ENCODE measurements around the gene PLA2R1.

Gene PLA2R1

DNA sequence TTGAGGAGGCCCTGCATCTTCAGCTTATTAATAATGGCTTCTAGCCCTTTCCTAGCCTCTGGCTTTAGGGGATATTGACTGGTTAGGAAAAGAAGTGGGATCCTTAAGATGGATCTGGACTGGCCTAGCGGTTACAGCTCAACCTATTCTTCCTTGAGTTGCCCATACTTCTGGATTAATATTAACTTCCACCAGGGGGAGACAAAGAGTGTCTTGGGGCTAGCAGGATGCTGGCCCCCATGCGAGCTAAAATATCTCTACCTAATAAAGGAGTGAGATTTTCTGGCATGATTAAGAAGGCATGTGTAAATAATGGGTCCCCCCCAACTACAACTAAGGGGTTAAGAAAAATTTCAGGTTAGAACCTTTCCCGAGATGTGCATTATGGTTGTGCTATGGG is 23.2 kb upstream of the PLA2R1 start:
- H3K4me3 ChIP-seq (ENCODE audit: low read length), result no peak overlapping the region
- no peak overlapping the region for H3K9ac ChIP-seq (ENCODE audit: low read length)
- no peaks in the 10 kb centered on the region for H3K36me3 ChIP-seq (ENCODE audit: control insufficient read depth, insufficient read depth, low read length)
- no peaks in the 10 kb centered on the region for H3K4me1 ChIP-seq (ENCODE audit: control insufficient read depth, insufficient read depth, low read length)
- no peak overlapping the region for H3K27ac ChIP-seq (ENCODE audit: low read depth, low read length)
- H3K27me3 ChIP-seq (ENCODE audit: control insufficient read depth, insufficient read depth, low read length), result no peaks in the 10 kb centered on the region

DNA sequence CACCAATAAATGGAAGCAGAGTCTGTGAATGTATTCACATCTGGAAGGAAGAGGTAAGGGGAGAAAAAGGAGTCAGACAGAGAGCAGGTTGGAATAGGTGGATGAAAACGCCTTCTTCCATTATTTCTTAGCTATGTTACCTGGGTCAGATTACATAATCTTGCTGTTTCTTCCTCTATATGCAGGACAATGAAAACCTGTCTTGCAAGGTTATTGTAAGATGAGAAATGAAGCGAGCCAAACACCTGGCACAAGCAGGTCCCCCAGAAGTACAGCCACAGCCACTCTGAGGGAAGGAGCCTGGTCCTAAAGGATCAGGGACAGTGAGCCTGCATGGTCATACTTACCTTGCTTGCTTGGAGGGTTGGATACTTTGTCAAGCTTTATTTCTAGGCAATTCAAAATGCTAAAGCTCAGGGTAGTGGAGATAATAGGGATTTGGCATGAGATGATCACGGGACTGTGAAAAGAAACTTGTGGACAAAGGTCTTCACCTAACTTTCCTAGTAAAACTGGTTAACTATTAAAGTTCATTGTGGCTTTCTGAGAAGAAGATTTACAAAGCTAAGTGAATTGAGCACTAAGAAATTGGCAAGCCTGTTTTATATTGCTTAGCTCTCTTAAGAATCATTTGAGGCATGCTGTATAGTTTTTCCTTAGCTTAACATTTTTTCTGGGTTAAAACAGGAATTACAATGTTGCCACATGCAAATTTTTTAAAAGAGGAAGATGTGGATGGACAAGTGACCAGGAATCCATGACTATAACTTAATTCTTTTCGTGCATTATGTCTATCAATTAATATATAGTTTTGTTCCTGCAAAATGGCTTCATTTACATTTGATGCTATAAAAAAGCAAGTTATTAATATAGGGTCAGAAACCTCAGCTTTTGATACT is 15.7 kb upstream of the PLA2R1 start:
- Histone ChIP-seq H3K36me3 (ENCODE audit: control insufficient read depth, insufficient read depth, low read length) (no peaks in the 10 kb centered on the region), H3K27me3 (ENCODE audit: control insufficient read depth, insufficient read depth, low read length) (no peaks in the 10 kb centered on the region), H3K4me3 (ENCODE audit: low read length) (no peak overlapping the region), H3K27ac (ENCODE audit: low read depth, low read length) (no peak overlapping the region), H3K9ac (ENCODE audit: low read length) (no peak overlapping the region), H3K4me1 (ENCODE audit: control insufficient read depth, insufficient read depth, low read length) (no peaks in the 10 kb centered on the region)

DNA sequence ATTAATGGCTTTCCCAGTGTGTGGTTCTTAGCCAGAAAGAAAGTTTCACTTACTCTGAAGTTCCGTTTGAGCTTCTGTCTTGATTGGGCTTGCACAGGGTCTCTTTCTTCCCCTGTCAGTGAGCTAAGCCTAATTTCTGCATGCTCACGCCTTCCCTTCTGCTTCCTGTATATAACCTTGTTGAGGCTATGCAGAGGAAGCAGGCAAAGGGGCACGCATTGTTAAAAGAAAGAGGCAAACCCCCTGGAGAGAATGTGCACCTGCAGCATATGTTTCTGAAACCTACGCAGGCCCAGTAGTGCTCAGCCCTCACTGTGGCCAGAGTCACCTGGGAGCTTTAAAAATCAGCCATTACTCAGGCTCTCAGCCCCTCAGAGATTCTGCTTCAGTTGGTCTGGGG is 14.5 kb upstream of the PLA2R1 start:
- Histone ChIP-seq H3K27ac (ENCODE audit: low read depth, low read length) (no peak overlapping the region), H3K36me3 (ENCODE audit: control insufficient read depth, insufficient read depth, low read length) (no peaks in the 10 kb centered on the region), H3K4me3 (ENCODE audit: low read length) (no peak overlapping the region), H3K4me1 (ENCODE audit: control insufficient read depth, insufficient read depth, low read length) (no peaks in the 10 kb centered on the region), H3K27me3 (ENCODE audit: control insufficient read depth, insufficient read depth, low read length) (no peaks in the 10 kb centered on the region), H3K9ac (ENCODE audit: low read length) (no peak overlapping the region)

DNA sequence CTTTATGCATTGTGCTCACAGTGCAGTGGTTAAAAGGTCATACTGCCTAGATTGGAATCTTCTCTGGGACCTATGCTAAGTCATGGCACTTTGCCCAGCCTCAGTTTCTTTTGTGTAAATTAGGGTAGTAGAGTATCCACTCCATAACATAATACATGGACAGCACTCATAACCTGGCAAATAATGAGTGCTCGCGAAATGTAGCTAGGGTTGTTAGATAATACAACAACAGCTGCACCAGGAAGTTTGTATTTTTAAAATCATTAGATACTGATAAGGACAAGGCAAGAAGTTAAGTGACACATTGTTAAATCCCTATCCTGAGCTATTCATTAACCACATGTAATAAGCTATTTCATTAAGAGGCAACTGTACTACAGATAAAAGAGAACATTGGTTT is 13.8 kb upstream of the PLA2R1 start:
- Histone ChIP-seq H3K4me1 (ENCODE audit: control insufficient read depth, insufficient read depth, low read length) (no peaks in the 10 kb centered on the region), H3K27ac (ENCODE audit: low read depth, low read length) (no peak overlapping the region), H3K27me3 (ENCODE audit: control insufficient read depth, insufficient read depth, low read length) (no peaks in the 10 kb centered on the region), H3K36me3 (ENCODE audit: control insufficient read depth, insufficient read depth, low read length) (no peaks in the 10 kb centered on the region), H3K9ac (ENCODE audit: low read length) (no peak overlapping the region), H3K4me3 (ENCODE audit: low read length) (no peak overlapping the region)

DNA sequence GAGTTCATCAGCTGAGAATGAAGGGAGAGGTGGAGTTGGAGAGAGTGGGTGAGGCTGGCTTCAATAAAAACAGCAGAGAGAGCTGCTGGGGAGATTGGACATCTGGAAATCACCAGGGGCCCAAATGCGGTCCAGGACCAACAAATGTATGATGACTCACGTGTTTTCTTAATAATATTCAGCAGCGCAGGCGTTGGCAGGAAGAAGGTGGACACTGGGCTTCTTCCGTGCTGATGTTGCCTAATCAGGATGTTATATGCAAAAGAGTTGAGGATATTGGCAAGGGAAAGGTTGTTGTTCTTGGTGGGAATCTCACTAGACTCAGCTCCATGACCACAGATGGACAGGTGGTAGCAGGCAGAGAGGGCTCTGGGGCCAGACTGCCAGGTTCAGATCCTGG is 12.8 kb upstream of the PLA2R1 start:
- Histone ChIP-seq H3K9ac (ENCODE audit: low read length) (no peak overlapping the region), H3K27ac (ENCODE audit: low read depth, low read length) (no peak overlapping the region), H3K36me3 (ENCODE audit: control insufficient read depth, insufficient read depth, low read length) (no peaks in the 10 kb centered on the region), H3K4me1 (ENCODE audit: control insufficient read depth, insufficient read depth, low read length) (no peaks in the 10 kb centered on the region), H3K27me3 (ENCODE audit: control insufficient read depth, insufficient read depth, low read length) (no peaks in the 10 kb centered on the region), H3K4me3 (ENCODE audit: low read length) (no peak overlapping the region)

DNA sequence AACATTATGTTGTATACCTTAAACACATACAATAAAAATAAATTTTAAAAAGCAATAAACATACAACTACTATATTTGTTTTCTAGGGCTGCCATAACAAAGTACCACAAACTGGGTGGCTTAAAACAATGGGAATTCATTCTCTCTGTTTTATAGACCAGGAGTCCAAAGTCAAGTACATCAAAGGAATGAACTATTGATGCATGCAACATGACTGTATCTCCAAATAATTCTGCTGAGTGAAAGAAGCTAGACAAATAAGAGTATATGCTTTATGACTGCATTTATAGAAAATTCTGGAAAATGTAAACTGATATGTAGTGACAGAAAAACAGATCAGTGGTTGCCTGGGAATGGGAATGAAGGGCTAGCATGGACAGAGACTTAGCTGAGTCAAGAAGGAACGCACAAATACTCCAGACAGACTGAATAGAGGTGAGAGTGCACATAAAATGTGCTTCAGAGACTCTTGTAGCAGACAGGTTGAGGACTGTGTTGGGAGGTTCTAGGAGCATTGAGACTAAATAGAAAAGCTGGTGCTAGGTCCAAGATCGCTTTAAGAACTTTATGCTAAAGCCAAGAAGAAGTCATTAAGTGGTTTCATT is 11.0 kb upstream of the PLA2R1 start:
- Histone ChIP-seq H3K4me1 (ENCODE audit: control insufficient read depth, insufficient read depth, low read length) (no peaks in the 10 kb centered on the region), H3K27me3 (ENCODE audit: control insufficient read depth, insufficient read depth, low read length) (no peaks in the 10 kb centered on the region), H3K9ac (ENCODE audit: low read length) (no peak overlapping the region), H3K4me3 (ENCODE audit: low read length) (no peak overlapping the region), H3K36me3 (ENCODE audit: control insufficient read depth, insufficient read depth, low read length) (no peaks in the 10 kb centered on the region), H3K27ac (ENCODE audit: low read depth, low read length) (no peak overlapping the region)

DNA sequence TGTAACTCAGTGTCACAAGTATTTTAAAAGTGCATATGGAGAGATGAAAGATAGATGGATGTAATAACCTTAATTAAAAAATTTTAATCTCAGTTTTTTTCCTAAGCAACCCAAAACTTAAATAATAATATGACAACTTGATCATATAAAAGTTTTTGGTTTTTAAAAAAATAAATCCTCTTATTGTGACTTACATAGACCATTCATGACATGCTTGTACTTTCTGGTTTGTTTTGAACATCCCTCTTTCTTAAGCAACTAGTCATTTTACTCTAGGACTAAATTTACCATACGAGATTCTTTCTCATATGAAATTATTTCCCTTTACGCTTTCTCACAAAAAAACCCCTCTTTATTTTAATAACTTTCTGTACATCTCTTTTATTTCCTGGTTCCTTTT is 6.5 kb upstream of the PLA2R1 start:
- Histone ChIP-seq H3K36me3 (ENCODE audit: control insufficient read depth, insufficient read depth, low read length) (no peaks in the 10 kb centered on the region), H3K4me1 (ENCODE audit: control insufficient read depth, insufficient read depth, low read length) (no peaks in the 10 kb centered on the region), H3K27ac (ENCODE audit: low read depth, low read length) (no peak overlapping the region), H3K9ac (ENCODE audit: low read length) (no peak overlapping the region), H3K4me3 (ENCODE audit: low read length) (no peak overlapping the region), H3K27me3 (ENCODE audit: control insufficient read depth, insufficient read depth, low read length) (no peaks in the 10 kb centered on the region)

DNA sequence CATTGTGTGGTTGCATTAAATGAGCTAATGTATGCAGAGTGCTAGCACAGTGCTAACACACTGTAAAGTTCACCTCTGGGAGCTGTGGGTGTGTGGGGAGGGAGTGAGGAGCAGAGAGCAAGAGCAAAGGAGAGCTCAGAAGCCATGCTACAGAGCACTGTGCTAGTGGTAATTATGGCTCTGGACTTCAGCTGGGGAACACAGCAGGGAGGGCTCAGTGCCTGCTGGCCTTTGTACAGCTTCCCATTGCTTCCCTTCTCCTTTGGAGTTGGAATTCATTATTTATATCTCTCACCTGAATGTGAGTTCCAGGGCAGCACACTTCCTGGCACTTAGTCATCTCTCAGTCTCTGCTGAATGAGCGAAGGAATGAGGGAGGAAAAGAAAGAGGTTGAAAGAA is 2.5 kb upstream of the PLA2R1 start:
- no peaks in the 10 kb centered on the region for H3K27me3 ChIP-seq (ENCODE audit: control insufficient read depth, insufficient read depth, low read length)
- no peak overlapping the region for H3K9ac ChIP-seq (ENCODE audit: low read length)
- no peak overlapping the region for H3K4me3 ChIP-seq (ENCODE audit: low read length)
- no peaks in the 10 kb centered on the region for H3K36me3 ChIP-seq (ENCODE audit: control insufficient read depth, insufficient read depth, low read length)
- H3K27ac ChIP-seq (ENCODE audit: low read depth, low read length), result no peak overlapping the region
- H3K4me1 ChIP-seq (ENCODE audit: control insufficient read depth, insufficient read depth, low read length), result peaks cover 5% of the 10 kb centered on the region

DNA sequence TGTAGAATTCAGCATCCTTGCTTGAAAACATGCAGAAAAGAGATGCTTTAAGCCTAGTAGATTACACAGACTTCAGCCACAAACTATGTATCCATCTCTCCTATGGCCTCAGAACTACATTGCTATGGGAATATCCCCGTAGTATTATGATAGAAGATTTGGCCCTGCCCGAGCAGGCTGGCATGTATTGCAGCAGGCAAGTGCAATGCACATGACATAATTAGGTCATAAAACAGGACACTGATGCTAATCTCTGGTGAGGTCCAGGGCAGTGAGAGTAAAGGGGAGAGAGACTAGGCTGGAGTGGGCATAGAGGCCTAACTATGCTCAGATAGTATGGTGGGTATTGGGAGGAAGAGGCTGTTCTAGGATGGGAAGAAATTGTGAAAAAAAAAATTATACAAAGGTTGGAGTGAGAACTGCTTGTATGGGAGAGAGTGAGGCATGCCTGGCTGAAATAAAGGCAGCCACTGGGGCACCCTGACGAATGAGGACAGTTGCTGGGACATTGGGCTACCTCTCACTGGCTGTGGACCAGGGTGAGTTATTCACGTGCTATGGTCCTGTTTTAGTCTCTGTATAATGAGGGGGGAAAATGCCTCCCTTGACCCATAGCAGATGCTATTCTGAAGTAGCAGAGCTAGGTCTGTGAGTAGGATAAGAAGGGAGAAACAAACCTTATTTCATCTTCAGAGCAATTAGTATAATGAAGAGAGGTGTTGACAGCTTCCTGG is 1.6 kb upstream of the PLA2R1 start:
- Histone ChIP-seq H3K4me3 (ENCODE audit: low read length) (no peak overlapping the region), H3K9ac (ENCODE audit: low read length) (no peak overlapping the region), H3K27ac (ENCODE audit: low read depth, low read length) (no peak overlapping the region), H3K4me1 (ENCODE audit: control insufficient read depth, insufficient read depth, low read length) (peaks cover 5% of the 10 kb centered on the region), H3K36me3 (ENCODE audit: control insufficient read depth, insufficient read depth, low read length) (no peaks in the 10 kb centered on the region), H3K27me3 (ENCODE audit: control insufficient read depth, insufficient read depth, low read length) (no peaks in the 10 kb centered on the region)

DNA sequence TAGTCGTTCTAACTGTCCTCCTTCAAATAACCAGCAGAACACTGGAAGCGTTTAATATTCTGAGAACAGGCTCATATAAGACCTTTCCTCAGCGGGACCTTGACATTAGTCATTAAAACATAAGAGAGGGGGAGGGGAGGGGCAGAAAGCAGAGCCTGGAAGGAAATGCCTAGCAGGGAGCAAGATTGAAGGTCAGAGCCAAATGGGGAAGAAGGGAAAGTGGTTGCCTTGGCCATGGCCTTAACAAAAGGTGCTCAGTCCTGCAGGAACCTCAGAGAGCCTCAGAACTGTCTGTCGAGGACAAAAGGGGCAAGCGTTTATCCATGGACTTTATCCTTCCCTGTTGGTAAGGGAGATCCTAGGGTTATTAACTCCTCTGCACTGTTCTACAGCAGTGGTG is 856 bp upstream of the PLA2R1 start:
- H3K27ac ChIP-seq (ENCODE audit: low read depth, low read length), result peak overlapping the region; percentile 11
- H3K27me3 ChIP-seq (ENCODE audit: control insufficient read depth, insufficient read depth, low read length), result no peaks in the 10 kb centered on the region
- peaks cover 5% of the 10 kb centered on the region for H3K4me1 ChIP-seq (ENCODE audit: control insufficient read depth, insufficient read depth, low read length)
- no peaks in the 10 kb centered on the region for H3K36me3 ChIP-seq (ENCODE audit: control insufficient read depth, insufficient read depth, low read length)
- no peak overlapping the region for H3K4me3 ChIP-seq (ENCODE audit: low read length)
- no peak overlapping the region for H3K9ac ChIP-seq (ENCODE audit: low read length)

DNA sequence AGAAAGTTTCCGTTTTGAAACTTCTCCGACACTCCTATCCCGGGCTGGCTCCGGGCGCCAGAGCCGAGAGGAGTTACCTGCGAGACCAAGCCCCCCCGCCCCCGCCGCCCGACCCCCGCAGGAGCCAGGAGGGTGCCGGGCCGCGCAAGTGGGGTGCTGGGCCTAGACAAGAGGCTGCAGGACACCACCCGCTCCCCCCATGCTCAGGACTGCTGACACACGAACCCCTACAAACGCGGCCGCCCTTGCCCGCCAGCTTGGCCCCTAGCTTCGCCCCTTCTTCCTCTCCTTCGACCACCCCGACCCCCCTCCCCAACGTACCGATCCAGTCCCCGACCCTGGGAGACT is 497 bp downstream of the PLA2R1 start:
- Histone ChIP-seq H3K4me3 (ENCODE audit: low read length) (peak overlapping the region; percentile 76), H3K36me3 (ENCODE audit: control insufficient read depth, insufficient read depth, low read length) (no peaks in the 10 kb centered on the region), H3K9ac (ENCODE audit: low read length) (no peak overlapping the region), H3K4me1 (ENCODE audit: control insufficient read depth, insufficient read depth, low read length) (peaks cover 5% of the 10 kb centered on the region), H3K27me3 (ENCODE audit: control insufficient read depth, insufficient read depth, low read length) (no peaks in the 10 kb centered on the region), H3K27ac (ENCODE audit: low read depth, low read length) (peak overlapping the region; percentile 11)

DNA sequence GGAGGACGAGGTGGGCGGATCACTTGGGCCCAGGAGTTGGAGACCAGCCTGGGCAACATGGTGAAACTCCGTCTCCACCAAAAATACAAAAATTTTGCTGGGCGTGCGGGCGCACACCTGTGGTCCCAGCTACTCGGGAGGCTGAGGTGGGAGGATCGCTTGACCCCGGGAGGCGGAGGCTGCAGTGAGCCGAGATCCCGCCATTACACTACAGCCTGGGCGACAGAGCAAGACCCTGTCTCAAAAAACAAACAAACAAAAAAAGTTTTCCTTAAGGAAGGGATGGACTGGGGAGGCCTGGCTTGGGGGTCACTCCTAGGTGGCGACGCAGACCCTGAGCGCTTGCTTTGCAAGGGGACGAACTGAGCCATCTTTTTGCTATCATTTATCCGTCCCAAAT is 882 bp downstream of the PLA2R1 start:
- Histone ChIP-seq H3K4me1 (ENCODE audit: control insufficient read depth, insufficient read depth, low read length) (peaks cover 5% of the 10 kb centered on the region), H3K27ac (ENCODE audit: low read depth, low read length) (no peak overlapping the region), H3K4me3 (ENCODE audit: low read length) (peak overlapping the region; percentile 76), H3K27me3 (ENCODE audit: control insufficient read depth, insufficient read depth, low read length) (no peaks in the 10 kb centered on the region), H3K36me3 (ENCODE audit: control insufficient read depth, insufficient read depth, low read length) (no peaks in the 10 kb centered on the region), H3K9ac (ENCODE audit: low read length) (no peak overlapping the region)

Measured in rectal smooth muscle tissue (tissue), 1 donor.